BLaER1 treated with 17β-estradiol and CSF1 and Interleukin-3, amounts not matched to agents 10 nM and 100 nM (cell line): ENCODE results near the gene C7orf25.
A peak's percentile ranks its signal among the peaks of the same experiment; 100 is the strongest.

ENCODE experiments used
- H3K27ac ChIP-seq, 11 experiments: shearing (Covaris generic); formaldehyde crosslinking; 2 replicates each; pipeline ENCODE4 v1.8.1; 2022
- H3K27me3 ChIP-seq, 11 experiments: shearing (Covaris generic); formaldehyde crosslinking; 2 replicates each; pipeline ENCODE4 v1.8.1; 2022
- H3K36me3 ChIP-seq, 11 experiments: shearing (Covaris generic); formaldehyde crosslinking; 2 replicates each; pipeline ENCODE4 v1.8.1; 2022
- H3K4me1 ChIP-seq, 10 experiments: shearing (Covaris generic); formaldehyde crosslinking; 2 replicates each; pipeline ENCODE4 v1.8.1; 2022
- H3K4me2 ChIP-seq, 11 experiments: shearing (Covaris generic); formaldehyde crosslinking; 2 replicates each; pipeline ENCODE4 v1.8.1; 2022
- H3K4me3 ChIP-seq, 10 experiments: shearing (Covaris generic); formaldehyde crosslinking; 2 replicates each; pipeline ENCODE4 v1.8.1; 2022
- H3K9ac ChIP-seq, 11 experiments: shearing (Covaris generic); formaldehyde crosslinking; 2 replicates each; pipeline ENCODE4 v1.8.1; 2022
- H3K9me3 ChIP-seq, 11 experiments: shearing (Covaris generic); formaldehyde crosslinking; replicated peaks in 1 of 11; 2 replicates each; pipeline ENCODE4 v1.8.1; 2022
- H4K20me1 ChIP-seq, 11 experiments: shearing (Covaris generic); formaldehyde crosslinking; 2 replicates each; pipeline ENCODE4 v1.8.1; 2022
- Cebpa-rat ChIP-seq, 11 experiments: shearing (Covaris generic); IDR thresholded peaks; 2 replicates each; pipeline ENCODE4 v1.8.1; 2022

The C7orf25 gene

GRCh38 chr7:42878303-42878702 is 33.6 kb downstream of the C7orf25 start:
- H3K9ac ChIP-seq, result 0 out of 22 replicates have a peak overlapping the region, but pooled peaks of 1 of the 11 experiments have one; percentile 1
- no peaks in the 10 kb centered on the region for H4K20me1 ChIP-seq
- no peak overlapping the region; a peak in 1 of 20 replicates for H3K4me3 ChIP-seq
- peak overlapping the region; percentile 23 to 83 (median 64) for H3K4me2 ChIP-seq
- peak overlapping the region in 5 of 11 experiments; percentile 1 to 47 (median 24); a peak in 4 of 22 replicates for H3K27ac ChIP-seq
- H3K4me1 ChIP-seq, result peaks cover 19 to 36% (median 27%) of the 10 kb centered on the region in 10 experiments
- H3K9me3 ChIP-seq, result peaks cover 0 to 18% (median 4%) of the 10 kb centered on the region in 11 experiments; a peak in 10 of 22 replicates
- TF ChIP-seq Cebpa-rat (IDR thresholded peaks at IDR 0.05), result no peak; a peak in 1 of 22 replicates
- peaks cover 0 to 10% (median 0%) of the 10 kb centered on the region in 11 experiments; a peak in 1 of 22 replicates for H3K36me3 ChIP-seq
- H3K27me3 ChIP-seq, result no peaks in the 10 kb centered on the region

- Histone ChIP-seq H4K20me1 (no peaks in the 10 kb centered on the region), H3K4me3 (no peak overlapping the region; a peak in 1 of 20 replicates), H3K4me1 (peaks cover 18 to 31% (median 23%) of the 10 kb centered on the region in 10 experiments), H3K27ac (peak overlapping the region in 5 of 11 experiments; percentile 3 to 47 (median 26); a peak in 6 of 22 replicates), H3K27me3 (no peaks in the 10 kb centered on the region), H3K9ac (peak overlapping the region in 2 of 11 experiments; percentile 1 to 17; a peak in 1 of 22 replicates), H3K36me3 (peaks cover 0 to 5% (median 0%) of the 10 kb centered on the region in 11 experiments; a peak in 1 of 22 replicates), H3K4me2 (peak overlapping the region; percentile 23 to 83 (median 64)), H3K9me3 (peaks cover 0 to 14% (median 4%) of the 10 kb centered on the region in 11 experiments; a peak in 10 of 22 replicates)
- peak in 5 of 11 experiments; percentile 27 to 67 (median 49); a peak in 5 of 22 replicates for TF ChIP-seq Cebpa-rat (IDR thresholded peaks at IDR 0.05)
Measured at GRCh38 chr7:42877862-42878261, 34.0 kb downstream of the C7orf25 start.

- no peaks in the 10 kb centered on the region for H4K20me1 ChIP-seq
- no peak for TF ChIP-seq Cebpa-rat (IDR thresholded peaks at IDR 0.05)
- peaks cover 11 to 22% (median 14%) of the 10 kb centered on the region in 10 experiments; a peak in 19 of 20 replicates for H3K4me1 ChIP-seq
- H3K36me3 ChIP-seq, result no peaks in the 10 kb centered on the region
- no peaks in the 10 kb centered on the region for H3K27me3 ChIP-seq
- H3K4me2 ChIP-seq, result no peak overlapping the region
- H3K9ac ChIP-seq, result no peak overlapping the region
- H3K9me3 ChIP-seq, result no peaks in the 10 kb centered on the region
- H3K27ac ChIP-seq, result no peak overlapping the region
- H3K4me3 ChIP-seq, result no peak overlapping the region
Measured at GRCh38 chr7:42876182-42877068, 35.4 kb downstream of the C7orf25 start.

DNA sequence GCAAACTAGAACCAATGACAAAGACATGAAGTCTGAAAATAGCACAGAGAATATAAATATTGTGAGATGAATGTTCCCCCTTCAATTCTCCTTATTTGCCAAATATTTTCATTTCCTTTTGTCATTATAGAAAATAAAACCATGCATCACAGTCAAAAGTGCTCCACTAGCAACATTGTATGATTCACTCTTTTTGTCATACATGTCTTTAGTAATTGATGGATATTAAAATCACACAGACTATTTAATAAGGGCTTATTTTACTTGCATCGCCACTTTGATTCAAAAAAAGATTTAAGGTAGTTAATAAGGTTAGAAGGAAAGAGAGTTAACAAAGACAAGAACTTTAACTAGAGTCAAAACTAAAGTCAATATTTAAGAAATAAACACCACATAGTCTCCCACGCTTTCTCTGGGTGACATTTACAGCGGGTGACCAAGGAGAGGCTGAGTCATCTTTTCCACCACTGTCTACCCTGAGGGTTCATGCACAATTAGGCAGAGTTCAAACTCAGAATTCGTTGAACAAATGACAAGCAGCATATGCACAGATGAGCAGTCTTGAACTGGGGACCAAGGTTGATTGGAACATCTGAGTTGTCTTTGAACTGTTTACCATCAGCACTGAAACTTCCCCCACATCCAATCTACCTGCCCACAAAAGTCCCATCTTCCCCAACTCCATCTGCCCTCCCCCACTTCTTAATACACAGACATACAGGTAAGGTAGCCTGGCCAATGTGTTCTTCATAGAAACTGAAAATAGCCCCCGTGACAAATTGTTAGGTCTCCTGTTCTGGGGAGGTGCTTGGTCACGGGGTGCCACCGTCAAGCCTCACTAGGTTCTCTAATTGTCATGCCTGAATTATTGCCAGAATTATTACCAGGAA is 42.5 kb downstream of the C7orf25 start:
- H3K9ac ChIP-seq, result no peak overlapping the region
- H3K27me3 ChIP-seq, result no peaks in the 10 kb centered on the region
- H3K36me3 ChIP-seq, result no peaks in the 10 kb centered on the region
- H4K20me1 ChIP-seq, result no peaks in the 10 kb centered on the region
- H3K9me3 ChIP-seq, result peaks cover 9 to 21% (median 17%) of the 10 kb centered on the region in 11 experiments
- H3K4me2 ChIP-seq, result peak overlapping the region in 10 of 11 experiments; percentile 1 to 59 (median 32); a peak in 13 of 22 replicates
- TF ChIP-seq Cebpa-rat (IDR thresholded peaks at IDR 0.05), result no peak
- no peak overlapping the region for H3K27ac ChIP-seq
- peaks cover 0 to 21% (median 7%) of the 10 kb centered on the region in 10 experiments; a peak in 14 of 20 replicates for H3K4me1 ChIP-seq
- no peak overlapping the region for H3K4me3 ChIP-seq

- no peak for TF ChIP-seq Cebpa-rat (IDR thresholded peaks at IDR 0.05)
- H3K4me1 ChIP-seq, result peaks cover 0 to 21% (median 7%) of the 10 kb centered on the region in 10 experiments; a peak in 14 of 20 replicates
- H3K9ac ChIP-seq, result no peak overlapping the region
- H3K4me3 ChIP-seq, result no peak overlapping the region
- H3K9me3 ChIP-seq, result peaks cover 12 to 25% (median 21%) of the 10 kb centered on the region in 11 experiments
- H4K20me1 ChIP-seq, result no peaks in the 10 kb centered on the region
- H3K4me2 ChIP-seq, result peak overlapping the region in 2 of 11 experiments; percentile 39 to 59; a peak in 4 of 22 replicates
- no peaks in the 10 kb centered on the region for H3K36me3 ChIP-seq
- no peaks in the 10 kb centered on the region for H3K27me3 ChIP-seq
- H3K27ac ChIP-seq, result no peak overlapping the region
Measured at GRCh38 chr7:42868480-42868879, 43.4 kb downstream of the C7orf25 start.
